ENCODE measurements around the gene FOXC2. TPM values are rescaled to one million over a fixed set of nuclear protein-coding genes. Genes with fewer than 3 reads are reported as not detected.

Gene FOXC2
- total and polyA plus RNA-seq, 9 of the 15 experiments (the other 6 are each of a cell fraction or from before 2014, with no cell fraction given), result 0.01 to 0.11 (median 0.10) TPM; not detected in 5

GRCh38 chr16:86530251-86531190 is 36.1 kb upstream of the FOXC2 start:
- Histone ChIP-seq H4K20me1 (replicated peaks; ENCODE audit: control insufficient read depth, insufficient read depth, low read length) (no peaks in the 10 kb centered on the region; the same call in 1 of the 2 replicates), H3K27ac (ENCODE audit: extremely low read depth, low read depth, low read length) (no peak overlapping the region), H3K36me3 (ENCODE audit: control insufficient read depth, insufficient read depth, low read length) (no peaks in the 10 kb centered on the region), H3K27me3 (ENCODE audit: control insufficient read depth in 2 of 2, insufficient read depth in 2 of 2, low read length in 2 of 2) (peaks cover 5 to 9% of the 10 kb centered on the region in 2 experiments; a peak in 3 of 5 replicates), H3K4me2 (ENCODE audit: insufficient read depth, low read length) (no peak overlapping the region), H3K79me2 (ENCODE audit: control insufficient read depth, insufficient read depth, low read length) (no peaks in the 10 kb centered on the region), H3K4me3 (no peak overlapping the region), H2AFZ (ENCODE audit: low read depth, low read length) (no peak overlapping the region), H3K4me1 (replicated peaks in 1 of 2; ENCODE audit: control insufficient read depth in 2 of 2, insufficient read depth in 2 of 2, low read length in 2 of 2) (peaks cover 0 to 6% of the 10 kb centered on the region in 2 experiments; a peak in 1 of 5 replicates), H3K9ac (ENCODE audit: insufficient read depth in 1 of 2, low read depth in 2 of 2, low read length in 2 of 2) (no peak overlapping the region), H3K9me3 (replicated peaks; ENCODE audit: control insufficient read depth, insufficient read depth, low read depth, low read length) (no peaks in the 10 kb centered on the region), H3K9me1 (ENCODE audit: control insufficient read depth, insufficient read depth, low read length) (peaks cover 3% of the 10 kb centered on the region)
- 78% methylated on average over 29 of the region's 31 CpGs for WGBS (ENCODE audit: insufficient coverage, low coverage, missing lambda C conversion rate)
- DNase-seq (ENCODE audit: extremely low read depth in 1 of 4, low spot score in 3 of 4) (no peak), ATAC-seq (no peak), FAIRE-seq (no peak)
- ChIA-PET CTCF (ENCODE audit: low intra/inter-chr PET ratio) (no interaction called here), POLR2A (interaction anchor here (0.9 to 1.0 kb wide), 2 partner anchors 11 to 23 kb away, joined by 3 read pairs; no protein-coding TSS in a partner anchor)
- no TSS peak for BruUV-seq (replicated peaks)
- intact Hi-C loops (cut with micrococcal nuclease) (no loop called here), in situ Hi-C loops (cut with MboI) (no loop called here)
- TF ChIP-seq, protein P1, sequence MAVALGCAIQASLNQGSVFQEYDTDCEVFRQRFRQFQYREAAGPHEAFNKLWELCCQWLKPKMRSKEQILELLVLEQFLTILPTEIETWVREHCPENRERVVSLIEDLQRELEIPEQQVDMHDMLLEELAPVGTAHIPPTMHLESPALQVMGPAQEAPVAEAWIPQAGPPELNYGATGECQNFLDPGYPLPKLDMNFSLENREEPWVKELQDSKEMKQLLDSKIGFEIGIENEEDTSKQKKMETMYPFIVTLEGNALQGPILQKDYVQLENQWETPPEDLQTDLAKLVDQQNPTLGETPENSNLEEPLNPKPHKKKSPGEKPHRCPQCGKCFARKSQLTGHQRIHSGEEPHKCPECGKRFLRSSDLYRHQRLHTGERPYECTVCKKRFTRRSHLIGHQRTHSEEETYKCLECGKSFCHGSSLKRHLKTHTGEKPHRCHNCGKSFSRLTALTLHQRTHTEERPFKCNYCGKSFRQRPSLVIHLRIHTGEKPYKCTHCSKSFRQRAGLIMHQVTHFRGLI (CRISPR knock-in tag; IDR thresholded peaks at IDR 0.05), result no peak
- no peak for TF ChIP-seq BRF1 (IDR thresholded peaks at IDR 0.05; ENCODE audit: borderline replicate concordance, extremely low read depth, insufficient read length)
- TF ChIP-seq, protein P2, sequence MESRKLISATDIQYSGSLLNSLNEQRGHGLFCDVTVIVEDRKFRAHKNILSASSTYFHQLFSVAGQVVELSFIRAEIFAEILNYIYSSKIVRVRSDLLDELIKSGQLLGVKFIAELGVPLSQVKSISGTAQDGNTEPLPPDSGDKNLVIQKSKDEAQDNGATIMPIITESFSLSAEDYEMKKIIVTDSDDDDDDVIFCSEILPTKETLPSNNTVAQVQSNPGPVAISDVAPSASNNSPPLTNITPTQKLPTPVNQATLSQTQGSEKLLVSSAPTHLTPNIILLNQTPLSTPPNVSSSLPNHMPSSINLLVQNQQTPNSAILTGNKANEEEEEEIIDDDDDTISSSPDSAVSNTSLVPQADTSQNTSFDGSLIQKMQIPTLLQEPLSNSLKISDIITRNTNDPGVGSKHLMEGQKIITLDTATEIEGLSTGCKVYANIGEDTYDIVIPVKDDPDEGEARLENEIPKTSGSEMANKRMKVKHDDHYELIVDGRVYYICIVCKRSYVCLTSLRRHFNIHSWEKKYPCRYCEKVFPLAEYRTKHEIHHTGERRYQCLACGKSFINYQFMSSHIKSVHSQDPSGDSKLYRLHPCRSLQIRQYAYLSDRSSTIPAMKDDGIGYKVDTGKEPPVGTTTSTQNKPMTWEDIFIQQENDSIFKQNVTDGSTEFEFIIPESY (CRISPR knock-in tag; IDR thresholded peaks at IDR 0.05), result no peak
